ENCODE measurements around the gene CYP2B6. TPM values are rescaled to one million over a fixed set of nuclear protein-coding genes. Genes with fewer than 3 reads are reported as not detected.
"Not testable (repeated sequence)": the region's sequence is repeated elsewhere in the genome, so short reads cannot be mapped to it uniquely, and the experiment has no call there.

The CYP2B6 gene
- total and polyA plus RNA-seq, 2 of the 13 experiments (the other 11 are each of a cell fraction or from before 2014, with no cell fraction given): 0.09 TPM; not detected in 1

GRCh38 chr19:41050426-41050825 lies 59.3 kb downstream of the CYP2B6 start:
- Histone ChIP-seq H2AFZ (ENCODE audit: low read length) (no peak overlapping the region), H3K9ac (ENCODE audit: insufficient read depth, low read depth, low read length) (no peak overlapping the region), H3K27me3 (ENCODE audit: control insufficient read depth in 1 of 2, insufficient read depth in 2 of 2, low read length in 2 of 2) (peaks cover 0 to 18% of the 10 kb centered on the region in 2 experiments; a peak in 1 of 5 replicates), H3K79me2 (ENCODE audit: insufficient read depth, low read length) (no peaks in the 10 kb centered on the region), H3K36me3 (replicated peaks in 1 of 2; ENCODE audit: control insufficient read depth in 1 of 2, insufficient read depth in 2 of 2, low read length in 2 of 2) (no peaks in the 10 kb centered on the region), H3K9me3 (ENCODE audit: low read length) (no peaks in the 10 kb centered on the region), H3K4me2 (ENCODE audit: low read depth, low read length) (no peak overlapping the region), H3K27ac (ENCODE audit: extremely low read length, insufficient read depth, low read length) (no peak overlapping the region), H3K4me3 (replicated peaks in 1 of 3; ENCODE audit: insufficient read depth in 1 of 3, low read depth in 2 of 3, low read length in 3 of 3) (no peak overlapping the region), H3K4me1 (ENCODE audit: insufficient read depth, low read length) (no peaks in the 10 kb centered on the region), H4K20me1 (ENCODE audit: insufficient read depth, low read length) (no peaks in the 10 kb centered on the region)
- intact Hi-C loops (cut with micrococcal nuclease; ENCODE audit: unreplicated experiment): no loop called here
- TF ChIP-seq NFATC3 (CRISPR knock-in tag; IDR thresholded peaks at IDR 0.05) (no peak), KLF16 (CRISPR knock-in tag; IDR thresholded peaks at IDR 0.05) (no peak), SRSF1 (optimal IDR thresholded peaks at IDR 0.05; ENCODE audit: low read depth, low read length) (no peak), ATF4 (CRISPR knock-in tag; IDR thresholded peaks at IDR 0.05) (no peak), GPN1 (CRISPR knock-in tag; IDR thresholded peaks at IDR 0.05; ENCODE audit: borderline replicate concordance) (no peak), ETV6 (CRISPR knock-in tag; conservative IDR thresholded peaks at IDR 0.05) (no peak)
- FAIRE-seq (no peak), DNase-seq (ENCODE audit: low spot score) (no peak), ATAC-seq (no peak)
- in situ Hi-C loops (cut with HindIII; ENCODE audit: extremely low pct_ligation_motif_present, low pct_unique_long_range_greater_than_20kb): no loop called here
- BruUV-seq (replicated peaks): no TSS peak
- CTCF ChIA-PET (ENCODE audit: low intra/inter-chr PET ratio, low total read pairs): no interaction called here
- 20% methylated on average over 12 of the region's 13 CpGs for WGBS (ENCODE audit: low lambda C conversion rate)
- POLR2A ChIA-PET: no interaction called here

GRCh38 chr19:41052162-41052561 lies 61.1 kb downstream of the CYP2B6 start:
- ATAC-seq; POLR2A ChIA-PET; H3K4me1 ChIP-seq (ENCODE audit: insufficient read depth, low read length); H3K79me2 ChIP-seq (ENCODE audit: insufficient read depth, low read length); H3K36me3 ChIP-seq (replicated peaks in 1 of 2; ENCODE audit: control insufficient read depth in 1 of 2, insufficient read depth in 2 of 2, low read length in 2 of 2); FAIRE-seq; H3K9me3 ChIP-seq (ENCODE audit: low read length); H3K9ac ChIP-seq (ENCODE audit: insufficient read depth, low read depth, low read length); DNase-seq (ENCODE audit: low spot score); H2AFZ ChIP-seq (ENCODE audit: low read length); CTCF ChIA-PET (ENCODE audit: low intra/inter-chr PET ratio, low total read pairs); H3K4me3 ChIP-seq (replicated peaks in 1 of 3; ENCODE audit: insufficient read depth in 1 of 3, low read depth in 2 of 3, low read length in 3 of 3); intact Hi-C loops (cut with micrococcal nuclease; ENCODE audit: unreplicated experiment); H3K4me2 ChIP-seq (ENCODE audit: low read depth, low read length); H3K27ac ChIP-seq (ENCODE audit: extremely low read length, insufficient read depth, low read length); H4K20me1 ChIP-seq (ENCODE audit: insufficient read depth, low read length); in situ Hi-C loops (cut with HindIII; ENCODE audit: extremely low pct_ligation_motif_present, low pct_unique_long_range_greater_than_20kb); BruUV-seq (replicated peaks): not testable (repeated sequence)
- 39% methylated on average over 7 of the region's 7 CpGs for WGBS (ENCODE audit: low lambda C conversion rate)
- peaks cover 0 to 18% of the 10 kb centered on the region in 2 experiments; a peak in 2 of 5 replicates for H3K27me3 ChIP-seq (ENCODE audit: control insufficient read depth in 1 of 2, insufficient read depth in 2 of 2, low read length in 2 of 2)

All from HepG2 (cell line).